AG09319 (cell line): ENCODE results near the gene BRK1.
A peak's percentile ranks its signal among the peaks of the same experiment; 100 is the strongest.
"Not testable (repeated sequence)": the region's sequence is repeated elsewhere in the genome, so short reads cannot be mapped to it uniquely, and the experiment has no call there.

Experiments used
- DNase-seq: peaks from one replicate; pipeline ENCODE4 v3.0.0-alpha.2; 2010; ENCODE audit warnings: low read depth; ENCODE audit errors: extremely low read depth
- CTCF ChIP-seq: IDR thresholded peaks from 2 replicates; pipeline ENCODE4 v1.5.1; 2011; ENCODE audit warnings: low read depth, mild to moderate bottlenecking, inconsistent platforms, low read length, moderate library complexity

Gene BRK1

GRCh38 chr3:10115326-10116137 is at the start of gene BRK1:
Gene BRK1, plus strand, starts transcription at chr3:10115675. Its CDS starts 27 bp downstream, at chr3:10115702.
- DNase-seq = peak; percentile 90
- no peak for TF ChIP-seq CTCF

- not testable (repeated sequence) for DNase-seq
Measured at GRCh38 chr3:10070077-10070476, 45.4 kb upstream of the BRK1 start.

- TF ChIP-seq CTCF = no peak
- no peak for DNase-seq
Measured at GRCh38 chr3:10074666-10075065, 40.8 kb upstream of the BRK1 start.

GRCh38 chr3:10081871-10082270 is 33.6 kb upstream of the BRK1 start:
- no peak for TF ChIP-seq CTCF

GRCh38 chr3:10085738-10086137 is 29.7 kb upstream of the BRK1 start:
- DNase-seq = no peak
- TF ChIP-seq CTCF = no peak

More at GRCh38 chr3:10081871-10082270, 33.6 kb upstream of the BRK1 start:
- DNase-seq = no peak

GRCh38 chr3:10088256-10088655 is 27.2 kb upstream of the BRK1 start:
- no peak for TF ChIP-seq CTCF
- no peak for DNase-seq

GRCh38 chr3:10090179-10090578 is 25.3 kb upstream of the BRK1 start:
- TF ChIP-seq CTCF = no peak
- no peak for DNase-seq

- not testable (repeated sequence) for DNase-seq
Measured at GRCh38 chr3:10090774-10091173, 24.7 kb upstream of the BRK1 start.

- not testable (repeated sequence) for DNase-seq
Measured at GRCh38 chr3:10091387-10091786, 24.1 kb upstream of the BRK1 start.
